Measurements from ENCODE around the gene CHST9.
"Not testable (repeated sequence)": the region's sequence is repeated elsewhere in the genome, so short reads cannot be mapped to it uniquely, and the experiment has no call there.

The CHST9 gene

DNA sequence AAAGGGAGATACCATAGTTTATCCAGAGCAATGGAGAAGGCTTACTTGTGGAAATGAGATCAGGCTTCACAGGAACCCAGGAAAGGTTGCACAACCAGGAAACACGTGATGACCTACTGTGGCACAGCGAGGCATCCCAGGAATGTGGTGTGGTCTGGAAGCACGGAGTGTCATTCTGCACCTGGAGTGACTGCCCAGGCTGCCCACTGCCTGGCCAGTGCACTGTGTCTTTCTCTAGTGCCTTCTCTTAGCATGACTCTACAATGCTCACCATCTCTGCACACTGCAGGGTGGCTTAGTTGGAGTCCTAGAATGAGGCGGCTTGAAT lies 48.9 kb downstream of the CHST9 start:
- Mint-ChIP-seq H3K27ac (no peak overlapping the region), H3K4me1 (no peaks in the 10 kb centered on the region), H3K4me3 (no peak overlapping the region), H3K27me3 (no peaks in the 10 kb centered on the region), H3K9me3 (peaks cover 12 to 15% of the 10 kb centered on the region in 2 donors)
- DNase-seq = no peak
- ATAC-seq = no peak

DNA sequence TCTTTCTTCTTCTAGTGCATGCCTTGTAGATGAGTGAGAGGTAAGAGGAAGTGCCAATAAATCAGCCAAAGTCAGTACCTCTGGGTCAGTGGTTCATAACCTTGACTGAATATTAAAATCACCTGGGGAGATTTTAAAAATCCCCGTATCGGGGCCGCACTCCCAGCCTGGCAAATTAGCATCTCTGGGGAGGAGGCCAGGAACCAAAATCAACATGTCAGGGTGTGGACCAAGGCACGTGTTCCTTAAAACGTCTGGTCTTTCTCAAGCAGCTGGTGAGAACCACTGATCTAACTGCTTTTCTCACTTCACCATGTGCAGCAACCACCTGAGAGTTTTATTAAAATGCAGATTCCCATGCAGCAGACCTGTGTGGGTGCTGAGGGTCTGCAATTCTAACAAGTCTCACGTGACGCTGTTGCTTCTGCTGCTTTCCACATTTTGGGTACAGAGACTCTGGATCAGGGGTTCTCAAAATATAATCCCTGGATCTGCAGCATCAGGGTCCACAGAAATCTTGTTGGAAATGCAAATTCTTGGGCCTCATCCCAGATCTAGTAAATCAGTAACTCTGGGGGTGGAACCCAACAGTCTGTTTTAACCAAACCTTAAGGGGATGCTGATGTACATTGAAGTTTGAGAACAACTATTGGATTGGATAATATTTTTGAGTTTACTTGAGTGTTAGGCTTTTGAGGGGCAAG lies 49.5 kb downstream of the CHST9 start:
- Mint-ChIP-seq H3K4me3 (no peak overlapping the region), H3K9me3 (peaks cover 12 to 15% of the 10 kb centered on the region in 2 donors), H3K27me3 (no peaks in the 10 kb centered on the region), H3K27ac (no peak overlapping the region), H3K4me1 (no peaks in the 10 kb centered on the region)
- ATAC-seq (no peak), DNase-seq (no peak)

DNA sequence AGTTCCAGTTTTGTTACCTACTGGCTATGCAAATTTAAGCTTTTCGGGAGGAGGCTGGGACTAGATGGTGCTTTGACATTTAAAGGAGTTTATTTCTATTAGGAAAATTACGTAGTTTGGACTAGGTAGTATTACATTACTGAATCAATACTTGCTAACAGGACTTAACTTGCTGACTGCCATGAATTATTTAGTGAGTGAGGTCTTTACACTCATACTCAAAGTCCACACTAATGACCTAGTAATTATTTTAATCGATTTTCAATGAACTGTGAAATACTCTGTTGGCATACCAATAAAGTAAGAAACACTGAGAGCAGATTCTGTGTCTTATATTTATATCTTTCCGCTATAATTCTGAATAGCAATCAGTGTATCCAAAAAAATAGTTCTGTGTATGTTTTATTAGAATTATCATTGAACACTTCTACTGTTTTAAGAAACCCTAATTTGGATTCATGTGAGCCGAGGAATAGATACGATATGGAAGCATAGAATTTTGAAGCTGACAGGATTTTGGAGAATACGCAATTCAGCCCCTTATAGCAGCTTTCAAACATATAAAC lies 55.0 kb downstream of the CHST9 start:
- Mint-ChIP-seq H3K27ac (no peak overlapping the region), H3K27me3 (no peaks in the 10 kb centered on the region), H3K9me3 (peaks cover 6 to 15% of the 10 kb centered on the region in 2 donors), H3K4me1 (no peaks in the 10 kb centered on the region), H3K4me3 (no peak overlapping the region)
- DNase-seq = no peak
- no peak for ATAC-seq

DNA sequence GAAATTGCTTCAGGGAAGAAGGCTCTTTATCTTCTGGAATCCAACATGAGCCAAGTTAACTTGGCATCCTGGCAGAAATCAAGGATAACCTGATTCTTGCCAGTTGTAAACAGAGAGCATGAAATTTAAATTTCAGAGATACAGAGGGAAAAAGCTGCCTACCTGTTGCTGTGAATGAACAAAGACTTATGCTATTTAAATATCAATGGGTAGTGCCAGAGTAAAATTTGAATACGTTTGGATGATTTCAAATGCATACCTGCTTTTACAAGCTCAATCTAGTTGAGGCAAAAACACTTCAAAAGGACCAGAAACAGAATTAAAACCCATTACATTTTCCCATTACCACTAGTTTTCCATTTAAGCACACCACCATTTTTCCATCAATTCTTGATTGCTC lies 60.9 kb downstream of the CHST9 start:
- Mint-ChIP-seq H3K27me3 (no peaks in the 10 kb centered on the region), H3K4me3 (no peak overlapping the region), H3K9me3 (peaks cover 0 to 5% of the 10 kb centered on the region in 2 donors), H3K27ac (no peak overlapping the region), H3K4me1 (no peaks in the 10 kb centered on the region)
- ATAC-seq (no peak), DNase-seq (no peak)

DNA sequence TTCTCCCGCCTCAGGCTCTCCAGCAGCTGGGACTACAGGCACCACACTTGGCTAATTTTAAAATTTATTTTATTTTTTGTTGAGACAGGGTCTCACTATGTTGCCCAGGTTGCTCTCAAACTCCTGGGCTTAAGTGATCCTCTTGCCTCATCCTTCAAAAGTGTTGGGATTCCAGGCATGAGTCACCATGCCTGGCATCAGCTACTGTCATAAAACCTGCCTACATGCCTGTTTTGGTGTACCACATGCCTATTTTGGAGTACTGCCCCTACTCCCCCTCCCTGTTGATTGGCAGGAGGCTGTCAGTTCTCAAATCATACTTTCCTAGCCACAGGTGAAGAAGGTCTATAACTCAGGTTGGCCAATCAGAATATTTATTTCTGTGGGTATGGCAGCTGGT lies 64.0 kb downstream of the CHST9 start:
- ATAC-seq (no peak), DNase-seq (no peak)
- Mint-ChIP-seq H3K9me3 (peaks cover 0 to 5% of the 10 kb centered on the region in 2 donors), H3K27me3 (no peaks in the 10 kb centered on the region), H3K4me1 (no peaks in the 10 kb centered on the region), H3K27ac (no peak overlapping the region), H3K4me3 (no peak overlapping the region)

DNA sequence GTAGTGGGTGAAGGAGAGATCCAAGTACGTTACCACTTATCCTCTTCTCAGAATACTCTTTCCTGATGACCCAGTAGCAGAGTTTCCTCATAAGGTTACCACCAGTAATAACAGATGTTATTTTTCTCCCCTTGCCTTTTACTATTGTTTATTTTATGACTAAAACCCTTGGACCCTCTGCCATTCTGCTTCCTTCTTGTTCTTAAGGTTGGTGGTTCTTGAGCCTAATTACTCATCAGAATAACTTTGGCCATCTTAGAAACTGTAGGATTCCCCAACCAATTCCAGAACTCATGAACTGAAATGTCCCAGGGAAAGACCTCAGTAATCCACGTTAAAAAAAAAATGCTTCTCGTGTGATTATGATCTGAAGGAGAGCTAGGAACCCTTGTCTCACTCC lies 64.9 kb downstream of the CHST9 start:
- Mint-ChIP-seq H3K9me3 (peaks cover 0 to 5% of the 10 kb centered on the region in 2 donors), H3K27ac (no peak overlapping the region), H3K4me3 (no peak overlapping the region), H3K4me1 (no peaks in the 10 kb centered on the region), H3K27me3 (no peaks in the 10 kb centered on the region)
- no peak for DNase-seq
- ATAC-seq = no peak

DNA sequence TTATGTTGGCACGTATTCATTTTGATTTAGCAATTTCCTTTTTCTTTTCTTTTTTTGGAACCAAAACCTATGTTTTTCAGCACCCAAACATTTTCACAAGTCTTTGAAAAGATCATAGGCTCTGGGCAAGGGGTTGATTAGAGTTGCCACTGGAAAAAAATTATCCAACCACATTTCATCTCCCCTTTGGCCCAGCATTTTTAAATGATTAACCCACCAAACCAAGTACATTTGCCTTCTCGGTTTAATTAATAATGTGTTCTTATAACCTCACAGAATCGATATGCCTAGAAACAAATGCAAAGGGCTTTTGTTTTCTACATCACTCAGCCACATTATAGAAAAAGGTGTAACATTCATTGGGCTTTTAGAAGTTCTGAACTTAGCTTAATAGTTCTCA lies 66.1 kb downstream of the CHST9 start:
- no peaks in the 10 kb centered on the region for H3K27me3 Mint-ChIP-seq
- H3K4me1 Mint-ChIP-seq = no peaks in the 10 kb centered on the region
- peaks cover 0 to 5% of the 10 kb centered on the region in 2 donors for H3K9me3 Mint-ChIP-seq
- H3K4me3 Mint-ChIP-seq = no peak overlapping the region
- no peak overlapping the region for H3K27ac Mint-ChIP-seq
- ATAC-seq (no peak), DNase-seq (no peak)

DNA sequence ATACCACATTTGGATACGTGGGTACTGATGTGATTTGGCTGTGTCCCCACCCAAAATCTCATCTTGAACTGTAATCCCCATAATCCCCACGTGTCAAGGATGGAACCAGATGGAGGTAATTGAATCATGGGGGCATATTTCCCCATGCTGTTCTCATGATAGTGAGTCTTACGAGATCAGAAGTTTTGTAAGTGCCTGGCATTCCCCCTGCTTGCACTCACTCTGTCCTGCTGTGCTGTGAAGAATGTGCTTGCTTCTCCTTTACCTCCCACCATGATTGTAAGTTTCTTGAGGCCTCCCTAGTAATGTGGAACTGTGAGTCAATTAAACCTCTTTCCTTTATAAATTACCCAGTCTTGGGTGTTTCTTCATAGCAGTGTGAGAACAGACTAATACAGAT lies 70.3 kb downstream of the CHST9 start:
- DNase-seq = no peak

DNA sequence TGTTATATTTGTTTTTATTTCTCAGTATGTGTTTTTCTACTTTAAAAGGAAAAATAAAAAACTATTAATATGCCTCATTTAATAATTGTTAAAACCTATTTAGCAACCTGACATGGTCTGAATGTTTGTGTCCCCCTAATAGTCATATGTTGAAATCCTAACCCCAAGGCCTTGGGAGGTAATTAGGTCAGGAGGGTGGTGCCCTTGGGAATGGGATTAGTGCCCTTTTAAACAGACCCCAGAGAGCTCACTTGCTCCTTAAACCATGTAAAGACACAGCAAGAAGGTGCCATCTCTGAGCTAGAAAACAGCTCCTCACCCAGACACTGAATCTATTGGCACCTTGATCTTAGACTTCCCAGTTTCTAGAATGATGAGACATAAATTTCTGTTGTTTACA lies 71.8 kb downstream of the CHST9 start:
- H3K4me1 Mint-ChIP-seq = no peaks in the 10 kb centered on the region
- no peaks in the 10 kb centered on the region for H3K27me3 Mint-ChIP-seq
- no peak overlapping the region for H3K4me3 Mint-ChIP-seq
- DNase-seq (no peak), ATAC-seq (no peak)
- peaks cover 0 to 5% of the 10 kb centered on the region in 2 donors for H3K9me3 Mint-ChIP-seq
- no peak overlapping the region for H3K27ac Mint-ChIP-seq

More for the DNA sequence above, 70.3 kb downstream of the CHST9 start:
- Mint-ChIP-seq H3K27me3 (no peaks in the 10 kb centered on the region), H3K27ac (no peak overlapping the region), H3K9me3 (peaks cover 0 to under 1% of the 10 kb centered on the region in 2 donors), H3K4me1 (no peaks in the 10 kb centered on the region), H3K4me3 (no peak overlapping the region)
- no peak for ATAC-seq

DNA sequence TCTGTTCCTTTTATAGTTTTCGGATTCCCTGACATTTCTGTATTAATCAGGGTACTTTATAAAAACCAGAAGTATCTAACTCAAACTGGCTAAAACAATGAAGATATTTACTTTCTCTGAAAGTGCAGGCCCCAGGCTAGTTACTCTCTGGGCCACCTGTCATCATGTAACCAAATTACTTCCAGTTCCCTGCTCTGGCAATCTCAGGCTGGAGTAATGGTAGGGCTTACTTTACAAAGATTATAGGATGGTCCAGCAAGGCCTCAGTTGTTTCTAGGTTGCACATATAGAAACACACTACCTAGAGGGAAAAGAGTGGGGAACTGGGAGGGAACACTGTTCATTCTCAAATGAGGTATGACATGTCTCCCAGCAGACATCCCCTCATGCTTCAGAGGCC lies 74.8 kb downstream of the CHST9 start:
- no peaks in the 10 kb centered on the region for H3K4me1 Mint-ChIP-seq
- H3K4me3 Mint-ChIP-seq = no peak overlapping the region
- H3K9me3 Mint-ChIP-seq = peaks cover 0 to 6% of the 10 kb centered on the region in 2 donors
- ATAC-seq (no peak), DNase-seq (no peak)
- H3K27me3 Mint-ChIP-seq = no peaks in the 10 kb centered on the region
- no peak overlapping the region for H3K27ac Mint-ChIP-seq

DNA sequence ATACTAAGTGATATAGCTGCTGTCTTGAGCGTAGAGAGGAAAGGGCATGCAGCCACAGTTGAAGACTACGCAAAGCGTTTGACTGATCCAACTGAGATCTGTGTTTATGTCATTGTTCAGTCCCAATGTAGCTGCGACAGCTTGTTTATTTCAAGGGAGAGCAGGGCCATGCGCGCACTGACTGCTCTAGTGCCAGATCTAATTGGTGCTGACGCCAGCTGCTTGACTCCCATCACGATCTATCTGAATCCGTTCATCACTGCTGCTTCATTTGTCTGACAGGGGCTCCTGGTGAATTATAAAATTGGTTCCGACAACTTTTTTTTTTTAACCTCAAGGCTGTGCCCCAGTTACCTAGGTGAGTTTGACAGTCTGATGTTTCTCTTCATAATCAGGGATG lies 75.7 kb downstream of the CHST9 start:
- peaks cover 0 to 9% of the 10 kb centered on the region in 2 donors for H3K9me3 Mint-ChIP-seq

DNA sequence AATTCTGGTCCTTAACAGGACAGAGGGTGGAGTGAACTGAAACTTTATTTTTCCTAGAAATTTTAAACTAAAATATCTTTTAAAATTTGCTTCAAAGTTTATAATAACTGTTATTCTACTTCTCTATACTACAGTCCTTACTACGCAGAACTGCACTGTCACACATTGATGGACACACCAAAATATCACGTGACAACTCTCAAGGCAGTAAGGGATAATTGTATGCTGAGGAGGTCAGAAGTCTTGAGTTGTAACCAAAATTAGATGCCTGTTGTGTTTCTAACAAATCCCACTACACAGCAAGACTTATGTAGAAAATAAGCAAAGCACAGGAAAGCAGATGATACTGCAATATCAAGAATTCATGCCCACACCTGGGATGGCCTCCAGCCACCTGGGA lies 76.3 kb downstream of the CHST9 start:
- Mint-ChIP-seq H3K27me3 (no peaks in the 10 kb centered on the region), H3K9me3 (peaks cover 0 to 9% of the 10 kb centered on the region in 2 donors), H3K4me3 (no peak overlapping the region), H3K27ac (no peak overlapping the region), H3K4me1 (no peaks in the 10 kb centered on the region)
- ATAC-seq (no peak), DNase-seq (no peak)

More for the DNA sequence above, 75.7 kb downstream of the CHST9 start:
- Mint-ChIP-seq H3K27me3 (no peaks in the 10 kb centered on the region), H3K4me3 (no peak overlapping the region), H3K27ac (no peak overlapping the region), H3K4me1 (no peaks in the 10 kb centered on the region)
- no peak for ATAC-seq
- no peak for DNase-seq

DNA sequence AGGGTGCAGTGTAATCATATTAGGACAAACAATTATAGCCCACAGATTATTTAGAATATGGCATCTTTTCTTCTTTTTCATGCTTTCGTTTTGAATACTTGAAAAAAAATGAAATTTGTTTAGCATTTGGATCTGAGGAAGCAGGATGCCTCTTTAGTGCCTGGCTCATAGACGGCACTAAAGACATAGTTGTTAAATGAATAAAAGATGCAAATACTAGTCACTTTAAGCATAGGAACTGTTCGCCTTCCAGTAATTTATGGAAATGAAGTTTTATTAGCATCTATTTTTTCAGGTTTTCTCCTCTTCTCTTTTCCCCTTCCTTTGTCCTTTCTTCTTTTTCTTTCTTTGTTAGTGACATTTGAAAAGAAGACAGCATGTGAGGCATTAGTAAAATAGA lies 80.4 kb downstream of the CHST9 start:
- H3K27ac Mint-ChIP-seq = no peak overlapping the region
- no peaks in the 10 kb centered on the region for H3K27me3 Mint-ChIP-seq

DNA sequence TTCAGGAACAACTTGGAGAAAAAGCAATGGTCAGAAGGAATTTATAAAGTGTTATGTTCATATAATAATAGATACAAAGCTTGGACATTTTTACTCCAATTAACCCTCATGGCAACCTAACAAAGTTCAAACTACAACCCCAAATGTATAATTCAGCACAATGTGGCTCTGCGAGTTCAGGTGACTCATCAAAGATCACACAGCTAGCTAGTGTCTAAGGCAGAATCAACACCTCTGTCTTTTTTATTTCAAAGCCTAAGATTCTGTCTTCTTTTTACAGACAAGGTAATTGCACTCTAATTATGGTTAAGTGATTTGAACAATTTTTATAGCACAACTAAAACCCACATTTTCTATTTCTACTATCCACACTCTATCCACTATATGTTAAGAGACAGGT lies 90.5 kb downstream of the CHST9 start:
- Mint-ChIP-seq H3K9me3 (peaks cover 0 to 47% of the 10 kb centered on the region in 2 donors), H3K4me3 (no peak overlapping the region), H3K4me1 (no peaks in the 10 kb centered on the region), H3K27me3 (no peaks in the 10 kb centered on the region), H3K27ac (no peak overlapping the region)
- no peak for ATAC-seq
- DNase-seq = no peak

More for the DNA sequence above, 80.4 kb downstream of the CHST9 start:
- Mint-ChIP-seq H3K9me3 (peaks cover 0 to 7% of the 10 kb centered on the region in 2 donors), H3K4me3 (no peak overlapping the region), H3K4me1 (no peaks in the 10 kb centered on the region)
- no peak for DNase-seq
- ATAC-seq = no peak

DNA sequence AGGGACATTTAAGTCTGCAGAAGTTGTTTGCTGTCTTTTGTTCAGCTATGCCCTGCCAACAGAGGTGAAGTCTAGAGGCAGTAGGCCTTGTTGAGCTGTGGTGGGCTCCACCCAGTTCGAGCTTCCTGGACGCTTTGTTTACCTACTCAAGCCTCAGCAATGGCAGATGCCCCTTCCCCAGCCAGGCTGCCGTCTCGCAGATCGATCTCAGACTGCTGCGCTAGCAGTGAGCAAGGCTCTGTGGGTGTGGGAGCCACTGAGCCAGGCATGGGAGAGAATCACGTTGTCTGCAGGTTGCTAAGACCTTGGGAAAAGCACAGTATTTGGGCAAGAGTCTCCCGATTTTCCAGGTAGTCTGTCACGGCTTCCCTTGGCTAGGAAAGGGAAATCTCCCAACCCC lies 91.8 kb downstream of the CHST9 start:
- not testable (repeated sequence) for H3K4me3 Mint-ChIP-seq, ATAC-seq, H3K27me3 Mint-ChIP-seq, H3K27ac Mint-ChIP-seq, H3K4me1 Mint-ChIP-seq, DNase-seq
- H3K9me3 Mint-ChIP-seq = peaks cover 0 to 39% of the 10 kb centered on the region in 2 donors

DNA sequence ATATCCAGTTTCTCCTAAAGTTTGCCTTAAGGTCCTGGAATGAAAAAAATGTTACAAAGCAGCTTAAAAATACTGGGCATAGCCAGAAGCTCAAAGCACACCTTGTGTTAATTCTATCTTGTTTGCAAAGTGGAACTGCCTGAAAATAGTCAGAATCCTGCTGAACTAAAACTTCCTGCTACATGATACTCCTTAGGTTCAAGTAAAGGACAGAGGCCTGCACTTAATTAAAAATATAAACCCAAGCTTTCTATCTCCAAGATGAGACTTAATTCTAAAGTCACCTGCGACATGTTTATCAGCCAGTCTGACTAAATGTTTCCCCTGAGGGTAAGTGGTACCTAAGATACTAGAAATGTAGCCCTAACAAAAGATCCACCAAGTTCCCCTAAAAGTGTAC lies 103.4 kb downstream of the CHST9 start:
- Mint-ChIP-seq H3K27ac (no peak overlapping the region), H3K4me1 (no peaks in the 10 kb centered on the region), H3K27me3 (no peaks in the 10 kb centered on the region), H3K9me3 (peaks cover 7 to 30% of the 10 kb centered on the region in 2 donors), H3K4me3 (no peak overlapping the region)
- DNase-seq = no peak
- ATAC-seq = no peak

DNA sequence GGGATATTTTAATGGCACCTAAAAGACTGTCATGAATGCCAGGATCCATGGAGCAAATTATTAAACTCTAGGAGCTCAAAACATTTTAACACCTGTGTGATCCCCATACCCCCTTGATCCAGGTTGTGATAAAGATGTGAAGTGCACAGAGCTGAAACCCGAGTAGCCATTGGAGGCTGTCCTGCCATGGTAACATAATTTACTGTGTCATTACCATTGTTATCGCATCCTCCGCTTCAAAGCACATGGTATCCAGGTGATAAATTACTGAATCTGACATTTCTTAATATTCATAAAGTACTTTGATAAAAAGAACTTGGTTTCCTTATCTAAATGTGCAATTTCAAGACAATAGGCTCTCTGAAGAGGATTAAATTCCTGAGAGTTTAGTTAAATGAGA lies 109.3 kb downstream of the CHST9 start:
- H3K27ac Mint-ChIP-seq = no peak overlapping the region
- H3K4me1 Mint-ChIP-seq = no peaks in the 10 kb centered on the region
- H3K9me3 Mint-ChIP-seq = peaks cover 5 to 12% of the 10 kb centered on the region in 2 donors

More for the DNA sequence above, 109.3 kb downstream of the CHST9 start:
- Mint-ChIP-seq H3K27me3 (no peaks in the 10 kb centered on the region), H3K4me3 (no peak overlapping the region)
- ATAC-seq (no peak), DNase-seq (no peak)
